Hematopoietic multipotent progenitor cell treated with erythropoietin and hydrocortisone succinate and interleukin-3 and kit ligand, for 17 days (in vitro differentiated cells): ENCODE results near the gene GLIPR1L1.
"Not testable (repeated sequence)": the region's sequence is repeated elsewhere in the genome, so short reads cannot be mapped to it uniquely, and the experiment has no call there.

Source experiments
- DNase-seq: peaks from one replicate; pipeline ENCODE4 v3.0.0-alpha.2; 2015; ENCODE audit warnings: low spot score

The GLIPR1L1 gene

GRCh38 chr12:75334384-75335030 is at the start of gene GLIPR1L1:
TSS of gene GLIPR1L1 (plus strand) at chr12:75334670. CDS start at chr12:75334729, 59 bp downstream.
- DNase-seq, result peak; percentile 67

GRCh38 chr12:75288860-75289259 is 45.6 kb upstream of the GLIPR1L1 start:
- no peak for DNase-seq

GRCh38 chr12:75289753-75290152 is 44.7 kb upstream of the GLIPR1L1 start:
- DNase-seq, result no peak

GRCh38 chr12:75291014-75291413 is 43.5 kb upstream of the GLIPR1L1 start:
- DNase-seq, result no peak

GRCh38 chr12:75294336-75294735 is 40.1 kb upstream of the GLIPR1L1 start:
- no peak for DNase-seq

GRCh38 chr12:75294797-75295196 is 39.7 kb upstream of the GLIPR1L1 start:
- no peak for DNase-seq

- DNase-seq, result no peak
These were observed 32.2 kb upstream of the GLIPR1L1 start for GRCh38 chr12:75302225-75302624.

- DNase-seq, result no peak
These were observed 31.7 kb upstream of the GLIPR1L1 start for GRCh38 chr12:75302781-75303180.

GRCh38 chr12:75305412-75306332 is 28.8 kb upstream of the GLIPR1L1 start:
- DNase-seq, result no peak

GRCh38 chr12:75308279-75308678 is 26.2 kb upstream of the GLIPR1L1 start:
- DNase-seq, result no peak

- no peak for DNase-seq
These were observed 23.1 kb upstream of the GLIPR1L1 start for GRCh38 chr12:75311369-75311768.

GRCh38 chr12:75315518-75315917 is 19.0 kb upstream of the GLIPR1L1 start:
- no peak for DNase-seq

- no peak for DNase-seq
These were observed 16.7 kb upstream of the GLIPR1L1 start for GRCh38 chr12:75317784-75318183.

- DNase-seq, result no peak
These were observed 12.0 kb upstream of the GLIPR1L1 start for GRCh38 chr12:75322464-75322863.

- DNase-seq, result no peak
These were observed 10.8 kb upstream of the GLIPR1L1 start for GRCh38 chr12:75323663-75324062.

GRCh38 chr12:75327642-75328041 is 6.8 kb upstream of the GLIPR1L1 start:
- no peak for DNase-seq

- DNase-seq, result peak; percentile 11
These were observed 4.3 kb upstream of the GLIPR1L1 start, which contains the start of gene CAPS2 for GRCh38 chr12:75329918-75330826. TSS of gene CAPS2 (minus strand) at chr12:75330324. CDS start at chr12:75326498, 3,826 bp downstream.

GRCh38 chr12:75337905-75338304 is 3.4 kb downstream of the GLIPR1L1 start:
- DNase-seq, result no peak

- no peak for DNase-seq
These were observed 7.4 kb downstream of the GLIPR1L1 start for GRCh38 chr12:75341873-75342272.

GRCh38 chr12:75345531-75345930 is 11.1 kb downstream of the GLIPR1L1 start:
- DNase-seq, result no peak

- DNase-seq, result not testable (repeated sequence)
These were observed 11.7 kb downstream of the GLIPR1L1 start for GRCh38 chr12:75346215-75346614.

GRCh38 chr12:75349946-75350345 is 15.5 kb downstream of the GLIPR1L1 start:
- DNase-seq, result no peak
